Loucy (cell line): ENCODE measurements around the gene TRAPPC14.

ENCODE experiments used
- H2AFZ ChIP-seq: fragments of 200-600 bp; sonication (generic); 2 replicates; pipeline ENCODE4 v1.6.0; 2016; ENCODE audit warnings: antibody characterized with exemption, mild to moderate bottlenecking, low read length, moderate library complexity
- H3F3A ChIP-seq: fragments of 200-600 bp; 2 replicates; pipeline ENCODE4 v1.6.0; 2016; ENCODE audit warnings: antibody characterized with exemption, low read depth, mild to moderate bottlenecking
- H3K27me3 ChIP-seq: fragments of 200-600 bp; sonication (generic); 2 replicates; pipeline ENCODE4 v1.6.1; 2014; ENCODE audit warnings: low read length, mild to moderate bottlenecking; ENCODE audit not compliant: insufficient read depth, poor library complexity, severe bottlenecking
- H3K36me3 ChIP-seq: fragments of 200-600 bp; sonication (generic); 2 replicates; pipeline ENCODE4 v1.6.1; 2016; ENCODE audit warnings: low read length; ENCODE audit not compliant: insufficient read depth
- H3K4me1 ChIP-seq: fragments of 200-600 bp; sonication (generic); 2 replicates; pipeline ENCODE4 v1.5.1; 2014; ENCODE audit warnings: low read length, mild to moderate bottlenecking; ENCODE audit not compliant: insufficient read depth, poor library complexity, severe bottlenecking
- H3K4me2 ChIP-seq: fragments of 200-600 bp; sonication (generic); 2 replicates; pipeline ENCODE4 v1.6.0; 2014; ENCODE audit warnings: antibody characterized with exemption, low read length, low read depth, mild to moderate bottlenecking; ENCODE audit not compliant: poor library complexity, severe bottlenecking
- H3K4me3 ChIP-seq: fragments of 200-600 bp; sonication (generic); 2 replicates; pipeline ENCODE4 v1.5.1; 2014; ENCODE audit warnings: low read length, mild to moderate bottlenecking, mixed read lengths; ENCODE audit not compliant: poor library complexity, severe bottlenecking
- H3K79me2 ChIP-seq: fragments of 200-600 bp; sonication (generic); 2 replicates; pipeline ENCODE4 v1.6.1; 2014; ENCODE audit warnings: low read length; ENCODE audit not compliant: insufficient read depth
- H3K9ac ChIP-seq: fragments of 200-600 bp; sonication (generic); 2 replicates; pipeline ENCODE4 v1.6.0; 2014; ENCODE audit warnings: mild to moderate bottlenecking, low read depth, low read length, moderate library complexity; ENCODE audit not compliant: poor library complexity, severe bottlenecking
- H3K9me2 ChIP-seq: fragments of 200-600 bp; sonication (generic); replicated peaks from 2 replicates; pipeline ENCODE4 v1.6.1; 2016; ENCODE audit warnings: low read depth, low read length, mixed read lengths
- H3K9me3 ChIP-seq: fragments of 200-600 bp; sonication (generic); 2 replicates; pipeline ENCODE4 v1.6.1; 2014; ENCODE audit warnings: mild to moderate bottlenecking, antibody characterized with exemption, low read length, low read depth; ENCODE audit not compliant: insufficient read depth
- H4K20me1 ChIP-seq: fragments of 200-600 bp; sonication (generic); 2 replicates; pipeline ENCODE4 v1.6.0; 2014; ENCODE audit warnings: antibody characterized with exemption, low read length, mild to moderate bottlenecking; ENCODE audit not compliant: insufficient read depth, poor library complexity, severe bottlenecking
- EZH2phosphoT487 ChIP-seq: fragments of 200-600 bp; IDR thresholded peaks from 2 replicates; pipeline ENCODE4 v1.6.1; 2018; ENCODE audit warnings: antibody characterized with exemption, mild to moderate bottlenecking, moderate library complexity, borderline replicate concordance
- TF ChIP-seq, protein P1 (sequence below): fragments of 200-600 bp; sonication (generic); conservative IDR thresholded peaks from 2 replicates; pipeline ENCODE4 v1.5.1; 2014; ENCODE audit warnings: mild to moderate bottlenecking, antibody characterized with exemption, low read length

Gene TRAPPC14

DNA sequence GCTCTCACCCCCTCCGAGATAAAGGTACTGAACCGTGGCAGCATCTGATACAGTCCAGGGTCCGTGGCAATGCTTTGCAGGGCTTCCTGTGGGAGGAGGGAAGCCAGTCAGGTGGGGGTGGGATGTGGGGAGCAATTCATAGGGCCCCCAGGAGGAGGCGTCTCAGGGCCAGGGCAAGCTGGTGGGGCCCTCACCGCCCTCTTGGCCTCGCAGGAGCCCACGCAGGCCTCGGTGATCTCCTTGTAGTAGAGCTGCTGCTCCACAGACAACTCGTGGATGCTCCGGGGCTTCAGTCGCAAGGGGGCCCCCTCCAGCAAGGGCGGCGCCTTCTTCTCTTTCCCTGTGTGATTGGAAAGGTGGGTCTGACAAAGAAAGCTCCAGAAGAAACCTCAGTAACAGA lies 46.6 kb downstream of the TRAPPC14 start:
- Histone ChIP-seq H3K4me1 (no peaks in the 10 kb centered on the region), H3K36me3 (peaks cover 15% of the 10 kb centered on the region; the same call in 1 of the 2 replicates)

DNA sequence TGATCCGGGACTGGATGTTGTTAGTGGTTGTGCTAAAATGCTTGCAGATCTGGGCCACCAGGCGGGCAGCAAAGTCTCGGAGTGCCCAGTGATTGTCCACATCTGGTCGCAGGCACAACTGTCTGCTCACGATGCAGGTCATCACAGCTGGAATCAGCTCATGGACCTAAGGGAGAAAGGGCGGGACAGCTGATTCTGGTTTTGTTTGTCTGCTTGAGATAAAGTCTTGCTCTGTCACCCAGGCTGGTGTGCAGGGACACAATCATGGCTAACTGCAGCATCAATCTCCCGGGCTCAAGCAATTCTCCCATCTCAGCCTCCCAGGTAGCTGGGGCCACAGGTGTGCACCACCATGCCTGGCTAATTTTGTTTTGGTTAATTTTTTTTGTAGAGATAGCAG lies 47.4 kb downstream of the TRAPPC14 start:
- no peak overlapping the region for H2AFZ ChIP-seq
- no peak for TF ChIP-seq EZH2phosphoT487
- TF ChIP-seq, protein P1, sequence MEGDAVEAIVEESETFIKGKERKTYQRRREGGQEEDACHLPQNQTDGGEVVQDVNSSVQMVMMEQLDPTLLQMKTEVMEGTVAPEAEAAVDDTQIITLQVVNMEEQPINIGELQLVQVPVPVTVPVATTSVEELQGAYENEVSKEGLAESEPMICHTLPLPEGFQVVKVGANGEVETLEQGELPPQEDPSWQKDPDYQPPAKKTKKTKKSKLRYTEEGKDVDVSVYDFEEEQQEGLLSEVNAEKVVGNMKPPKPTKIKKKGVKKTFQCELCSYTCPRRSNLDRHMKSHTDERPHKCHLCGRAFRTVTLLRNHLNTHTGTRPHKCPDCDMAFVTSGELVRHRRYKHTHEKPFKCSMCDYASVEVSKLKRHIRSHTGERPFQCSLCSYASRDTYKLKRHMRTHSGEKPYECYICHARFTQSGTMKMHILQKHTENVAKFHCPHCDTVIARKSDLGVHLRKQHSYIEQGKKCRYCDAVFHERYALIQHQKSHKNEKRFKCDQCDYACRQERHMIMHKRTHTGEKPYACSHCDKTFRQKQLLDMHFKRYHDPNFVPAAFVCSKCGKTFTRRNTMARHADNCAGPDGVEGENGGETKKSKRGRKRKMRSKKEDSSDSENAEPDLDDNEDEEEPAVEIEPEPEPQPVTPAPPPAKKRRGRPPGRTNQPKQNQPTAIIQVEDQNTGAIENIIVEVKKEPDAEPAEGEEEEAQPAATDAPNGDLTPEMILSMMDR: no peak
- H3K9me2 ChIP-seq: no peaks in the 10 kb centered on the region
- no peaks in the 10 kb centered on the region for H3K79me2 ChIP-seq
- H4K20me1 ChIP-seq: no peaks in the 10 kb centered on the region
- H3K4me3 ChIP-seq: no peak overlapping the region
- peaks cover 19% of the 10 kb centered on the region; the same call in 1 of the 2 replicates for H3K36me3 ChIP-seq
- H3F3A ChIP-seq: no peaks in the 10 kb centered on the region
- no peak overlapping the region for H3K9ac ChIP-seq
- H3K4me2 ChIP-seq: no peak overlapping the region
- H3K27me3 ChIP-seq: no peaks in the 10 kb centered on the region
- H3K4me1 ChIP-seq: no peaks in the 10 kb centered on the region
- no peaks in the 10 kb centered on the region for H3K9me3 ChIP-seq

More for the DNA sequence above, 46.6 kb downstream of the TRAPPC14 start:
- Histone ChIP-seq H3K79me2 (no peaks in the 10 kb centered on the region), H3K4me2 (no peak overlapping the region), H4K20me1 (no peaks in the 10 kb centered on the region), H3K27me3 (no peaks in the 10 kb centered on the region), H3K9me2 (no peaks in the 10 kb centered on the region), H3K4me3 (no peak overlapping the region), H3F3A (no peaks in the 10 kb centered on the region), H3K9me3 (no peaks in the 10 kb centered on the region), H2AFZ (no peak overlapping the region), H3K9ac (no peak overlapping the region)
- no peak for TF ChIP-seq EZH2phosphoT487
- TF ChIP-seq, protein P1: no peak

DNA sequence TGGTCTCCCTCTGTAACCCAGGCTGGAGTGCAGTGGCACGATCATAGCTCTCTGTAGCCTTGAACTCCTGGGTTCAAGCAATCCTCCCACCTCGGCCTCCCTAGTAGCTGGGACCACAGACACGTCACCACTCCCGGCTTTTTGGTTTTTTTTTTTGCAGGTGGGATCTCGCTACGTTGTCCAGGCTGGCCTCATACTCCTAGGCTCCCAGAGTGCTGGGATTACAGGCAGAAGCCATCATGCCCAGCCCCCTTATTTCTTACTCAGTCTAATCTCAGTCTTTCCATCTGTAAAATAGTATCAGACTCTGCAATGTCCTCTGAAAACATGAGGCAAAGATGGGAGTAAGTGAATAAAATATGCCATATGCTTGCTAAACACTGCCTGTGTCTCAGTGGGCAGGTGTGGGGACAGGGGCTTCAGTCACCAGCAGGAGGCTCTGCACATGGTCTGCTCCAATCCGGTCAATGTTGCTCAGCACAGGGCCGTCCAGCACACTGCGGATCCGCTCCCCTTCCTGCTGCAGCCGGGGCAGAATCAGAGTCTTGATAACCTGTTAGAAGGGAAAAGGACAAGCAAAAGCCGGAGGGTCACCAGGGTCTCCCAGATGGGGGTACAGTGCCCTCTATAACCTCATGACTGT lies 48.9 kb downstream of the TRAPPC14 start:
- no peaks in the 10 kb centered on the region for H3K4me1 ChIP-seq
- H4K20me1 ChIP-seq: no peaks in the 10 kb centered on the region
- peaks cover 19% of the 10 kb centered on the region; the same call in 1 of the 2 replicates for H3K36me3 ChIP-seq
- TF ChIP-seq, protein P1: peak; percentile 36; the same call in 1 of the 2 replicates
- TF ChIP-seq EZH2phosphoT487: no peak
- no peaks in the 10 kb centered on the region for H3K9me2 ChIP-seq
- no peak overlapping the region for H3K4me3 ChIP-seq
- no peaks in the 10 kb centered on the region for H3F3A ChIP-seq
- no peak overlapping the region for H3K4me2 ChIP-seq
- no peaks in the 10 kb centered on the region for H3K79me2 ChIP-seq
- no peak overlapping the region for H2AFZ ChIP-seq
- H3K9ac ChIP-seq: no peak overlapping the region
- no peaks in the 10 kb centered on the region for H3K9me3 ChIP-seq
- H3K27me3 ChIP-seq: no peaks in the 10 kb centered on the region
